ENCODE measurements around the gene ROR2. TPM values are rescaled to one million over a fixed set of nuclear protein-coding genes. Genes with fewer than 3 reads are reported as not detected.

ROR2 gene
- total and polyA plus RNA-seq, 2 experiments from 2014 or later = 8.1 to 18.8 TPM

DNA sequence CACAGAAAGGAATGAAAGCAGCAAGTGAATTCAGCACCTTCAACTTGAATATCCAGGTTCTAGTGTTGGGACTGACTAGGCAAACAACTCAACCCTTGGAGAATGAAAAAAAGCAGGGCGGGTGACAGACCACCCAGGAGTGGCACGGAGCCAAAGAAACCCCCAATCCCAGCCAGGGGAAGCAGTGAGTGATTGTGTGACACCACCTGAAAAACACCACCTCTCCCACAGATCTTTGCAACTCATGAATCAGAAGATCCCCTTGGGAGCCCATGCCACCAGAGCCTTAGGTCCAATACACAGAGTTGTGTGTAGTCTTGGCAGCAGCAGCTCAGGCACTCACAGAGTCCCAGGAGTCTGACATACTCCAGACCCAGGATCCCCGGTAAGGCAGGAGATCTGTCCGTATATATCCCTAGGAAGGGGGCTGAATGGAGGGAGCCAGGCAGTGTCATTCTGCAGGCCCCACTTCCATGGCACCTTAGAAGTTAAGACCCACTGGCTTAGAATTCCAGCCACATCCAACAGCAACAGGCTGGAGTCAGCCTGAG, 22.1 kb upstream of the ROR2 start (continued):
- TF ChIP-seq, protein P1, sequence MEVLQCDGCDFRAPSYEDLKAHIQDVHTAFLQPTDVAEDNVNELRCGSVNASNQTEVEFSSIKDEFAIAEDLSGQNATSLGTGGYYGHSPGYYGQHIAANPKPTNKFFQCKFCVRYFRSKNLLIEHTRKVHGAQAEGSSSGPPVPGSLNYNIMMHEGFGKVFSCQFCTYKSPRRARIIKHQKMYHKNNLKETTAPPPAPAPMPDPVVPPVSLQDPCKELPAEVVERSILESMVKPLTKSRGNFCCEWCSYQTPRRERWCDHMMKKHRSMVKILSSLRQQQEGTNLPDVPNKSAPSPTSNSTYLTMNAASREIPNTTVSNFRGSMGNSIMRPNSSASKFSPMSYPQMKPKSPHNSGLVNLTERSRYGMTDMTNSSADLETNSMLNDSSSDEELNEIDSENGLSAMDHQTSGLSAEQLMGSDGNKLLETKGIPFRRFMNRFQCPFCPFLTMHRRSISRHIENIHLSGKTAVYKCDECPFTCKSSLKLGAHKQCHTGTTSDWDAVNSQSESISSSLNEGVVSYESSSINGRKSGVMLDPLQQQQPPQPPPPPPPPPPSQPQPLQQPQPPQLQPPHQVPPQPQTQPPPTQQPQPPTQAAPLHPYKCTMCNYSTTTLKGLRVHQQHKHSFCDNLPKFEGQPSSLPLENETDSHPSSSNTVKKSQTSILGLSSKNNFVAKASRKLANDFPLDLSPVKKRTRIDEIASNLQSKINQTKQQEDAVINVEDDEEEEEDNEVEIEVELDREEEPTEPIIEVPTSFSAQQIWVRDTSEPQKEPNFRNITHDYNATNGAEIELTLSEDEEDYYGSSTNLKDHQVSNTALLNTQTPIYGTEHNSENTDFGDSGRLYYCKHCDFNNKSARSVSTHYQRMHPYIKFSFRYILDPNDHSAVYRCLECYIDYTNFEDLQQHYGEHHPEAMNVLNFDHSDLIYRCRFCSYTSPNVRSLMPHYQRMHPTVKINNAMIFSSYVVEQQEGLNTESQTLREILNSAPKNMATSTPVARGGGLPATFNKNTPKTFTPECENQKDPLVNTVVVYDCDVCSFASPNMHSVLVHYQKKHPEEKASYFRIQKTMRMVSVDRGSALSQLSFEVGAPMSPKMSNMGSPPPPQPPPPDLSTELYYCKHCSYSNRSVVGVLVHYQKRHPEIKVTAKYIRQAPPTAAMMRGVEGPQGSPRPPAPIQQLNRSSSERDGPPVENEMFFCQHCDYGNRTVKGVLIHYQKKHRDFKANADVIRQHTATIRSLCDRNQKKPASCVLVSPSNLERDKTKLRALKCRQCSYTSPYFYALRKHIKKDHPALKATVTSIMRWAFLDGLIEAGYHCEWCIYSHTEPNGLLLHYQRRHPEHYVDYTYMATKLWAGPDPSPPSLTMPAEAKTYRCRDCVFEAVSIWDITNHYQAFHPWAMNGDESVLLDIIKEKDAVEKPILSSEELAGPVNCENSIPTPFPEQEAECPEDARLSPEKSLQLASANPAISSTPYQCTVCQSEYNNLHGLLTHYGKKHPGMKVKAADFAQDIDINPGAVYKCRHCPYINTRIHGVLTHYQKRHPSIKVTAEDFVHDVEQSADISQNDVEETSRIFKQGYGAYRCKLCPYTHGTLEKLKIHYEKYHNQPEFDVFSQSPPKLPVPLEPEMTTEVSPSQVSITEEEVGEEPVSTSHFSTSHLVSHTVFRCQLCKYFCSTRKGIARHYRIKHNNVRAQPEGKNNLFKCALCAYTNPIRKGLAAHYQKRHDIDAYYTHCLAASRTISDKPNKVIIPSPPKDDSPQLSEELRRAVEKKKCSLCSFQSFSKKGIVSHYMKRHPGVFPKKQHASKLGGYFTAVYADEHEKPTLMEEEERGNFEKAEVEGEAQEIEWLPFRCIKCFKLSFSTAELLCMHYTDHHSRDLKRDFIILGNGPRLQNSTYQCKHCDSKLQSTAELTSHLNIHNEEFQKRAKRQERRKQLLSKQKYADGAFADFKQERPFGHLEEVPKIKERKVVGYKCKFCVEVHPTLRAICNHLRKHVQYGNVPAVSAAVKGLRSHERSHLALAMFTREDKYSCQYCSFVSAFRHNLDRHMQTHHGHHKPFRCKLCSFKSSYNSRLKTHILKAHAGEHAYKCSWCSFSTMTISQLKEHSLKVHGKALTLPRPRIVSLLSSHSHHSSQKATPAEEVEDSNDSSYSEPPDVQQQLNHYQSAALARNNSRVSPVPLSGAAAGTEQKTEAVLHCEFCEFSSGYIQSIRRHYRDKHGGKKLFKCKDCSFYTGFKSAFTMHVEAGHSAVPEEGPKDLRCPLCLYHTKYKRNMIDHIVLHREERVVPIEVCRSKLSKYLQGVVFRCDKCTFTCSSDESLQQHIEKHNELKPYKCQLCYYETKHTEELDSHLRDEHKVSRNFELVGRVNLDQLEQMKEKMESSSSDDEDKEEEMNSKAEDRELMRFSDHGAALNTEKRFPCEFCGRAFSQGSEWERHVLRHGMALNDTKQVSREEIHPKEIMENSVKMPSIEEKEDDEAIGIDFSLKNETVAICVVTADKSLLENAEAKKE (CRISPR knock-in tag; IDR thresholded peaks at IDR 0.05) = no peak
- TF ChIP-seq STAT1 (IDR thresholded peaks at IDR 0.05; ENCODE audit: unreplicated experiment) (no peak), EZH2phosphoT487 (IDR thresholded peaks at IDR 0.05; ENCODE audit: unreplicated experiment) (no peak), ZNF114 (CRISPR knock-in tag; IDR thresholded peaks at IDR 0.05) (no peak), CREB1 (CRISPR knock-in tag; IDR thresholded peaks at IDR 0.05; ENCODE audit: low read depth) (no peak)
- TF ChIP-seq, protein P2, sequence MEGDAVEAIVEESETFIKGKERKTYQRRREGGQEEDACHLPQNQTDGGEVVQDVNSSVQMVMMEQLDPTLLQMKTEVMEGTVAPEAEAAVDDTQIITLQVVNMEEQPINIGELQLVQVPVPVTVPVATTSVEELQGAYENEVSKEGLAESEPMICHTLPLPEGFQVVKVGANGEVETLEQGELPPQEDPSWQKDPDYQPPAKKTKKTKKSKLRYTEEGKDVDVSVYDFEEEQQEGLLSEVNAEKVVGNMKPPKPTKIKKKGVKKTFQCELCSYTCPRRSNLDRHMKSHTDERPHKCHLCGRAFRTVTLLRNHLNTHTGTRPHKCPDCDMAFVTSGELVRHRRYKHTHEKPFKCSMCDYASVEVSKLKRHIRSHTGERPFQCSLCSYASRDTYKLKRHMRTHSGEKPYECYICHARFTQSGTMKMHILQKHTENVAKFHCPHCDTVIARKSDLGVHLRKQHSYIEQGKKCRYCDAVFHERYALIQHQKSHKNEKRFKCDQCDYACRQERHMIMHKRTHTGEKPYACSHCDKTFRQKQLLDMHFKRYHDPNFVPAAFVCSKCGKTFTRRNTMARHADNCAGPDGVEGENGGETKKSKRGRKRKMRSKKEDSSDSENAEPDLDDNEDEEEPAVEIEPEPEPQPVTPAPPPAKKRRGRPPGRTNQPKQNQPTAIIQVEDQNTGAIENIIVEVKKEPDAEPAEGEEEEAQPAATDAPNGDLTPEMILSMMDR (conservative IDR thresholded peaks at IDR 0.05; ENCODE audit: low read depth in 2 of 2) = no peak

DNA sequence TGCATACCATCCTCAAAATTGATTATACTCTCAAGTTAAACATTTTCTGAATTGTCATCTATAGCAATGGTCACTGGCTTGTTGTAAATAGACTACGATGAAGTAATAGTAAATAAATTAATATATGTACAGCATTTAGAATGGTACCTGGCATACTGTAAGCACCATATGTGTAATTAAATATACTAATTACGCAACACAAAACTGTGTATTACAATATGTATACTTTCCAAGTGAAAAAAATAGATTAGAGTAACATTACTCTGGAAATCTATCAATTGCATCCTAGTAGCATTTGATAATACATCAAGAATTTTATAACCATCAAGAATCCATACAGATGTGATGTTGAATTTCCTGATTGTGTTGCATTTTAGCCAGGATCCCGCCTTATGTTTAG, 17.2 kb upstream of the ROR2 start:
- Mint-ChIP-seq H3K27ac (no peak overlapping the region), H3K4me3 (no peak overlapping the region), H3K9me3 (0 out of 3 replicates have a peak, but pooled peaks cover under 1% of the 10 kb centered on the region), H3K36me3 (ENCODE audit: low read depth) (no peaks in the 10 kb centered on the region), H3K27me3 (ENCODE audit: insufficient read depth, low read depth, poor library complexity) (no peaks in the 10 kb centered on the region), H3K4me1 (no peaks in the 10 kb centered on the region)
- Histone ChIP-seq H3K27ac (ENCODE audit: low read depth) (no peak overlapping the region), H3K9me2 (ENCODE audit: insufficient read depth) (0 out of 2 replicates have a peak, but pooled peaks cover 3% of the 10 kb centered on the region), H3F3A (replicated peaks; ENCODE audit: low read depth) (no peaks in the 10 kb centered on the region), H3K4me1 (ENCODE audit: insufficient read depth) (no peaks in the 10 kb centered on the region), H3K4me3 (no peak overlapping the region), H3K79me2 (replicated peaks; ENCODE audit: insufficient read depth) (no peaks in the 10 kb centered on the region), H3K36me3 (ENCODE audit: insufficient read depth) (no peaks in the 10 kb centered on the region), H2AFZ (no peak overlapping the region), H3K27me3 (ENCODE audit: insufficient read depth) (no peaks in the 10 kb centered on the region), H4K20me1 (replicated peaks; ENCODE audit: insufficient read depth) (no peaks in the 10 kb centered on the region), H3K4me2 (no peak overlapping the region)
- TF ChIP-seq CREB1 (CRISPR knock-in tag; IDR thresholded peaks at IDR 0.05; ENCODE audit: low read depth) (no peak), EZH2phosphoT487 (IDR thresholded peaks at IDR 0.05; ENCODE audit: unreplicated experiment) (no peak), NANOG (IDR thresholded peaks at IDR 0.05; ENCODE audit: borderline replicate concordance) (no peak)
- TF ChIP-seq, protein P3, sequence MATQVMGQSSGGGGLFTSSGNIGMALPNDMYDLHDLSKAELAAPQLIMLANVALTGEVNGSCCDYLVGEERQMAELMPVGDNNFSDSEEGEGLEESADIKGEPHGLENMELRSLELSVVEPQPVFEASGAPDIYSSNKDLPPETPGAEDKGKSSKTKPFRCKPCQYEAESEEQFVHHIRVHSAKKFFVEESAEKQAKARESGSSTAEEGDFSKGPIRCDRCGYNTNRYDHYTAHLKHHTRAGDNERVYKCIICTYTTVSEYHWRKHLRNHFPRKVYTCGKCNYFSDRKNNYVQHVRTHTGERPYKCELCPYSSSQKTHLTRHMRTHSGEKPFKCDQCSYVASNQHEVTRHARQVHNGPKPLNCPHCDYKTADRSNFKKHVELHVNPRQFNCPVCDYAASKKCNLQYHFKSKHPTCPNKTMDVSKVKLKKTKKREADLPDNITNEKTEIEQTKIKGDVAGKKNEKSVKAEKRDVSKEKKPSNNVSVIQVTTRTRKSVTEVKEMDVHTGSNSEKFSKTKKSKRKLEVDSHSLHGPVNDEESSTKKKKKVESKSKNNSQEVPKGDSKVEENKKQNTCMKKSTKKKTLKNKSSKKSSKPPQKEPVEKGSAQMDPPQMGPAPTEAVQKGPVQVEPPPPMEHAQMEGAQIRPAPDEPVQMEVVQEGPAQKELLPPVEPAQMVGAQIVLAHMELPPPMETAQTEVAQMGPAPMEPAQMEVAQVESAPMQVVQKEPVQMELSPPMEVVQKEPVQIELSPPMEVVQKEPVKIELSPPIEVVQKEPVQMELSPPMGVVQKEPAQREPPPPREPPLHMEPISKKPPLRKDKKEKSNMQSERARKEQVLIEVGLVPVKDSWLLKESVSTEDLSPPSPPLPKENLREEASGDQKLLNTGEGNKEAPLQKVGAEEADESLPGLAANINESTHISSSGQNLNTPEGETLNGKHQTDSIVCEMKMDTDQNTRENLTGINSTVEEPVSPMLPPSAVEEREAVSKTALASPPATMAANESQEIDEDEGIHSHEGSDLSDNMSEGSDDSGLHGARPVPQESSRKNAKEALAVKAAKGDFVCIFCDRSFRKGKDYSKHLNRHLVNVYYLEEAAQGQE (IDR thresholded peaks at IDR 0.05; ENCODE audit: unreplicated experiment) = no peak
- DNase-seq (ENCODE audit: low spot score) (no peak), ATAC-seq (no peak)

Data from GM23338 (cell line).